D721Med (cell line): ENCODE measurements around the gene NUDT16L1.

Source experiments
- DNase-seq: peaks from one replicate; pipeline ENCODE4 v3.0.0; 2011; ENCODE audit warnings: low spot score; ENCODE audit not compliant: insufficient read length
- FAIRE-seq: peaks from 2 replicates; lab custom pipeline; 2011; peaks lifted over from hg19 to GRCh38; lab: Jason Lieb, UNC
- TF ChIP-seq, protein P1 (sequence below): IDR thresholded peaks from 2 replicates; pipeline ENCODE4 v1.5.1; 2012; ENCODE audit warnings: mild to moderate bottlenecking, control low read depth; ENCODE audit not compliant: insufficient read depth; ENCODE audit errors: missing control alignments

The NUDT16L1 gene

DNA sequence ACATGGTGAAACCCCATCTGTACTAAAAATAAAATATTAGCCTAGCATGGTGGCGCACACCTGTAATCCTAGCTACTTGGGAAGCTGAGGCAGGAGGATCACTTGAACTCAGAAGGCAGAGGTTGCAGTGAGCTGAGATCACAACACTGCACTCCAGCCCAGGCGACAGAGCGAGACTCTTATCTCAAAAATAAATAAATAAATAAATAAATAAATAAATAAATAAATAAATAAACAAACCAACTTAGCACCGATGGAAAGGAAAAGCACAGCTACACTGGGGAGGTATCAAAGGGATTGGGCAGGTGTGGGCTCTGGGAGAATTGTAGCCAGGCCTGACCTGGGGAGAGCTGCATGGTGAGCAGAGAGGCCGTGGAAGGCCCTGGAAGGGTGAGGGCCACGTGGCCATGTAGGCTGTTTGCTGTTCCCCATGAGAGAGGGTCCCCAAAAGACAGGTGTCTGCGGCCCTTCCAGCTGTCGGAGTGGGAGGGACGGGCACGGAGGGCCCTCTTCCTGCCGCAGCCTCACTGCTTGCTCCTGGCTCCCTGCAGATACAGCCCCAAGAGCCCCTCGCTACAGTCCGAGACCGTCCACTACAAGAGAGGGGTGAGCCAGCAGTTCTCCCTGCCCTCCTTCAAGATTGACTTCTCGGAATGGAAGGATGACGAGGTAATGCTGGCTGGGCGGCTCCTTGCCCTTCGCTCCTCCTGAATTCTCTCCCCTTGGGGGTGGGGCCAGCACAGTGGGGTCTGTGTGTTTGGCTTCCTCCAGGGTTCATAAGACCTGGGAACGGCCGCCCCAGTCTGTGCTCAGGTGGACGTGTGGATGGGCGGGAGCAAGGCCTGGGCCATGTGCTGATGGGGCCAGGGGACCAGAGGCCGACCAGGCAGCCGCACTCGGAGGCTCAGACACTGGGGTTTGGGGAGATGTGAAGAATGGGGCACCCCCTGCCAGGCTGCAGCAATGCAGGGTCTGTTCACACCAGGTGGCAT, 36.4 kb upstream of the NUDT16L1 start:
- no peak for FAIRE-seq
- TF ChIP-seq, protein P1, sequence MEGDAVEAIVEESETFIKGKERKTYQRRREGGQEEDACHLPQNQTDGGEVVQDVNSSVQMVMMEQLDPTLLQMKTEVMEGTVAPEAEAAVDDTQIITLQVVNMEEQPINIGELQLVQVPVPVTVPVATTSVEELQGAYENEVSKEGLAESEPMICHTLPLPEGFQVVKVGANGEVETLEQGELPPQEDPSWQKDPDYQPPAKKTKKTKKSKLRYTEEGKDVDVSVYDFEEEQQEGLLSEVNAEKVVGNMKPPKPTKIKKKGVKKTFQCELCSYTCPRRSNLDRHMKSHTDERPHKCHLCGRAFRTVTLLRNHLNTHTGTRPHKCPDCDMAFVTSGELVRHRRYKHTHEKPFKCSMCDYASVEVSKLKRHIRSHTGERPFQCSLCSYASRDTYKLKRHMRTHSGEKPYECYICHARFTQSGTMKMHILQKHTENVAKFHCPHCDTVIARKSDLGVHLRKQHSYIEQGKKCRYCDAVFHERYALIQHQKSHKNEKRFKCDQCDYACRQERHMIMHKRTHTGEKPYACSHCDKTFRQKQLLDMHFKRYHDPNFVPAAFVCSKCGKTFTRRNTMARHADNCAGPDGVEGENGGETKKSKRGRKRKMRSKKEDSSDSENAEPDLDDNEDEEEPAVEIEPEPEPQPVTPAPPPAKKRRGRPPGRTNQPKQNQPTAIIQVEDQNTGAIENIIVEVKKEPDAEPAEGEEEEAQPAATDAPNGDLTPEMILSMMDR: no peak
- no peak for DNase-seq

- DNase-seq (no peak), FAIRE-seq (no peak)
- TF ChIP-seq, protein P1: no peak
Observed at GRCh38 chr16:4659363-4660353, 33.7 kb upstream of the NUDT16L1 start.

DNA sequence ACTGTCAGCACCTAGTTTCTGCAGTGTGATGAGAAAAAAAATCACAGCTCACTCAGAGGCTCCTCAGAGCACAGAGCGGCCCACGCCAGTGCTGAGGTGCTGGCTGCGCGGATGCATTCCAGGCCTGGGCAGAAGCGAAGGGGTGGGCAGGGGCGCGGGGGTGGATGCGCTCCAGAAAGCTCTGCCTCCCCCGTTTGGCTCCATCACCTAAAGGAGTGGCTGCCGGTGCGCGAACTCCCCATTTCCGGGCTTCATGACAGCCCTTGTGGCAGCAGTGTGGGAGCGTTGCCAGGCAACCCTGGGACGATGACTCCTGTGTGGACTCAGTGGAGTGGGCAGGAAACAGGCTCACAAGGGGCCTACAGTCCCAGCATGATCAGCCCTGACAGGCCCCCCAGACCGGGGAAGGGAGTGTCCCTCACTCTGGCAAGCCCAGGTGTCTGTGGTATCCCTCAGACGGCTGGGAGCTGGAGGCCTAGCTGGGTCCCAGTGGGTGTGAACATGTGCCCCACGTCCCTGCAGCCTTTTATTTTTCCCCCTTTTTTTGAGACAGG, 32.8 kb upstream of the NUDT16L1 start:
- DNase-seq (no peak), FAIRE-seq (no peak)
- TF ChIP-seq, protein P1: no peak

- TF ChIP-seq, protein P1: no peak
- no peak for FAIRE-seq
- DNase-seq: no peak
Observed at GRCh38 chr16:4661661-4662060, 31.7 kb upstream of the NUDT16L1 start.

GRCh38 chr16:4663465-4663776, 29.9 kb upstream of the NUDT16L1 start:
- DNase-seq (no peak), FAIRE-seq (no peak)
- TF ChIP-seq, protein P1: no peak

DNA sequence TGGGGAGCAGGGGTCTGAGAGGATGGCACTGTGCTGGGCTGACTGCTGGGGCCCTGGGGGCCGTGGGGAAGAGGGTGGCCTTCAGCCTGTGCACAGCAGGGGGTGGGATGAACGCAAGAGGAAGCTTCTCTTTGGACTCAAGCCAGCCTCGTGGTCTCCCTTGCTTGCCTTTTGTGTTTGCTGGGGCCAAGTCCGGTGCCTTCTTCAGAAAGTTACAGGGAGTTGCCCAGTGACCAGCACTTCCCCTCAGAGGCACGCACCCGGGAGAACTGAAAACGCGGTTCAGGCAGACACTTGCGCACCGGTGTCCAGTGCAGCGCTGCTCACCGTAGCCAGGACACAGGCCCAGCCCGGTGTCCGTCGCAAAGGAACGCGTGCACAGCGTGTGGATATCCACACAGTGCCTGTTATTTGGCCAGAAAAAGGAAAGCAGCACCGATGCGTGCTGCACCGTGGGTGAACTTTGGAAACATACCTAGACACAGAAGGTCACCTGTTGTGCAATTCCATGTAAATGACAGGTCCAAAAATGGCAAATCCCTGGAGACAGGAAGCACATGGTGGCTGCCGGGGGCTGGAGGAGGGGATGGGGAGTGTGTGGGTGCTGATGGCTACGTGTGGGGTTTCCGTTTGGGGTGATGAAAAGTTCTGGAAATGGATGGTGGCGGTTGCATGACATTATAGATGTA, 29.4 kb upstream of the NUDT16L1 start:
- FAIRE-seq (no peak), DNase-seq (no peak)

More for the DNA sequence above, 29.4 kb upstream of the NUDT16L1 start:
- TF ChIP-seq, protein P1: no peak
